Osteocyte (in vitro differentiated cells): ENCODE data around the gene AK9. TPM values are rescaled to one million over a fixed set of nuclear protein-coding genes. Genes with fewer than 3 reads are reported as not detected.

Experiments used
- DNase-seq: peaks from one replicate; pipeline ENCODE4 v3.0.0; 2021; ENCODE audit warnings: mixed read lengths; ENCODE audit not compliant: unreplicated experiment; ENCODE audit errors: extremely low spot score
- H3K27ac Mint-ChIP-seq: one replicate; pipeline ENCODE4 v1.8.0; 2021; ENCODE audit warnings: mild to moderate bottlenecking, mixed read lengths; ENCODE audit not compliant: unreplicated experiment
- H3K27me3 Mint-ChIP-seq: one replicate; pipeline ENCODE4 v1.8.0; 2021; ENCODE audit warnings: mixed read lengths; ENCODE audit not compliant: unreplicated experiment
- H3K36me3 Mint-ChIP-seq: one replicate; pipeline ENCODE4 v1.8.0; 2021; ENCODE audit warnings: mixed read lengths; ENCODE audit not compliant: unreplicated experiment
- H3K4me1 Mint-ChIP-seq: one replicate; pipeline ENCODE4 v1.8.0; 2021; ENCODE audit warnings: mixed read lengths; ENCODE audit not compliant: unreplicated experiment
- H3K4me3 Mint-ChIP-seq: one replicate; pipeline ENCODE4 v1.8.0; 2021; ENCODE audit warnings: mild to moderate bottlenecking, moderate library complexity, mixed read lengths; ENCODE audit not compliant: unreplicated experiment
- H3K9me3 Mint-ChIP-seq: one replicate; pipeline ENCODE4 v1.8.0; 2021; ENCODE audit warnings: mixed read lengths; ENCODE audit not compliant: unreplicated experiment
- CTCF ChIP-seq: fragments of 200-600 bp; sonication (generic); IDR thresholded peaks from 2 replicates; pipeline ENCODE4 v1.5.0; 2021; ENCODE audit warnings: antibody characterized with exemption, mild to moderate bottlenecking, moderate library complexity
- total RNA-seq: library from RNA; stranded (reverse); gene quantifications from 2 replicates; pipeline ENCODE4 v1.2.1, GENCODE V29; 2021

AK9 gene
- total RNA-seq, 1 donor from 2014 or later, result 5.3 TPM

GRCh38 chr6:109660526-109661320 is 30.3 kb downstream of the AK9 start:
- no peak overlapping the region for H3K27ac Mint-ChIP-seq
- no peaks in the 10 kb centered on the region for H3K4me1 Mint-ChIP-seq

DNA sequence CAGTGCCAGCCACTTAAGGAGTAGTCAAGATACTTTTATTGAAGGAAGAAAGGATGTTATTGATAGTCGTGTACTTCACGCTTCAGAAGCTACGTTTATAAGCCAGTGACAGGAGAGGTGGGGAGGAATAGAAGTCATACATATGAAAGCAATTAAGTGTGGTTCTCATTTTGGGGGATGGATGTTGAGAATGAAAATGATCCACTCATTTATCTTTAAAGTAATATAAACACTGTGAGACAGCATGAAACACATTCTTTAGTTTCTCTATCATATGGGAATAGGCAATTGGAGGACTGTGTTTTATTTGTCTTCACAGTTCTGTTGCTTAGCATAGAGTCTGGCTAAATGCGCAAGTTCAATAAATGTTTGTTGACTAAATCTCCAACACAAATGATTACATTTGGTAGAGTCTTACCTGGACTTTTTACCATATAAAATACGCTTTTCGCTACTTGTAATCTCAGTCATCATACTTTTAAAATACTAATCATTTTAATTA is 35.2 kb downstream of the AK9 start:
- Mint-ChIP-seq H3K4me1 (peaks cover 2% of the 10 kb centered on the region), H3K9me3 (peaks cover 3% of the 10 kb centered on the region), H3K36me3 (no peaks in the 10 kb centered on the region), H3K4me3 (no peak overlapping the region), H3K27me3 (no peaks in the 10 kb centered on the region), H3K27ac (no peak overlapping the region)
- TF ChIP-seq CTCF, result no peak
- no peak for DNase-seq

More at GRCh38 chr6:109660526-109661320, 30.3 kb downstream of the AK9 start:
- H3K4me3 Mint-ChIP-seq, result no peak overlapping the region
- no peaks in the 10 kb centered on the region for H3K27me3 Mint-ChIP-seq
- no peak for TF ChIP-seq CTCF
- DNase-seq, result no peak
- no peaks in the 10 kb centered on the region for H3K9me3 Mint-ChIP-seq
- H3K36me3 Mint-ChIP-seq, result no peaks in the 10 kb centered on the region

GRCh38 chr6:109653264-109653663 is 37.7 kb downstream of the AK9 start:
- Mint-ChIP-seq H3K36me3 (no peaks in the 10 kb centered on the region), H3K27me3 (no peaks in the 10 kb centered on the region), H3K9me3 (peaks cover 5% of the 10 kb centered on the region), H3K27ac (no peak overlapping the region), H3K4me1 (peaks cover 2% of the 10 kb centered on the region), H3K4me3 (no peak overlapping the region)
- TF ChIP-seq CTCF, result no peak
- DNase-seq, result no peak

GRCh38 chr6:109644131-109644530 is 46.9 kb downstream of the AK9 start:
- no peak overlapping the region for H3K4me3 Mint-ChIP-seq
- peaks cover 1% of the 10 kb centered on the region for H3K36me3 Mint-ChIP-seq
- H3K27me3 Mint-ChIP-seq, result no peaks in the 10 kb centered on the region
- no peak overlapping the region for H3K27ac Mint-ChIP-seq
- DNase-seq, result no peak
- H3K4me1 Mint-ChIP-seq, result no peaks in the 10 kb centered on the region
- TF ChIP-seq CTCF, result no peak
- peaks cover 21% of the 10 kb centered on the region for H3K9me3 Mint-ChIP-seq

DNA sequence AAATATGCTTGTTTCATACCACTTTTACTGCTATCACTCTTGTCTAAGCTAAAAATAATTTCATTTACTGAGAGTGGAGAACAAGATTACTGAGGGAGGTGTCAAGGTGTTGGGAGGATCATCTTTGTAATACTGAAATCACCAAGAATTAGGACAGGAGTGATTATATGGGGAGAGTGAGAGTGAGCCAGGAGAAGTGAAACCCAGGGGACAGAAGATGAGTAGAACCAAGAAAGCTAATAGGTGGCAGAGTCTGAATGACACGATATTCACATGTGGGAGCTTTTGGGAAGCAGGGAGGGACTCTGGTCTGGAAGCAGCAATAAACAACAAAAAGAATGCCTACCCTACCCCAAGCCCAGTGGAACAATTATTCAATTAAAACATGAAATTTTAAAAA is 58.6 kb downstream of the AK9 start:
- no peak for TF ChIP-seq CTCF
- H3K4me1 Mint-ChIP-seq, result no peaks in the 10 kb centered on the region
- peaks cover 4% of the 10 kb centered on the region for H3K27me3 Mint-ChIP-seq
- no peak for DNase-seq
- H3K27ac Mint-ChIP-seq, result no peak overlapping the region
- H3K4me3 Mint-ChIP-seq, result no peak overlapping the region
- no peaks in the 10 kb centered on the region for H3K36me3 Mint-ChIP-seq
- no peaks in the 10 kb centered on the region for H3K9me3 Mint-ChIP-seq
